ENCODE data around the gene LYRM4.

Gene LYRM4

DNA sequence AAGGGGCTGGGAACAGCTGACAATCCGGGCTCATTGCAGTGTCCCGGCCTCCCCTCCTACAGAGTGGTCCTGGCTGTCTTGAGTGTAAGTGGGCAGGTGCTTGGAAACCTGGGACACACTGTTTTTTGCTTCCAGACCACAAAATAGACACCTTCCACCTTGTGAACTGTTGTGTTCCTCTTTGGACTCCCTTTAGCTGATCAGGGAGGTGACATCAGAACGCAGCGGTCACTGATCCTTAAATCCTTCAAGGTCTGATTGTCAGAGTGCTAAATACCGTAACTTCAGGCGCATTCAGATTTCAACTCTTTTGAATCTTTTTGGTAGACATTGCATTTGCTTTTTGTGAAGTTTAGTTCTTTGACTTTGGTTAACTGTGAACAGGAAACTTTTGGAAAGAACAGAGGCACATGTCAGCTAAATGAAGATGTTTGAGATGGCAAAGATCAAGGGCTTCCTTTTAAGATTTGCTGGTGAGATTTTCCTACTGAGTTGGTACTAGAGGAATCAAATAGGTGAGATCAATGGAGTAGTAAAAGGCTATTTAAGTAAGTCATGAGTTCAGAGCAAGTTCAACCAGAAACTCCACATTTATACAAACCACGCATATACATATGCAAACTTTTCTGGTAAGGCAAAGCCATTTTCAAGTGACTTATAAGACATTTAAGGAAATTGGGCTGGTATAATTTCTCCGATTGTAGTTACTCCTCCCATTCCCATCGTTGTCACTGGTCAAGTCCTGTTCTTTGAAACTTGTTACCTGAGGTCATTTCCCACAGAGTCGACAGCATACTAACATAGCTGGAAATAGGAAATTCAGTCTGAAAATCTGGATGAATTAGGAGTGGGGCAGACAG is 169.3 kb downstream of the LYRM4 start:
- DNase-seq (ENCODE audit: low read depth), result no peak
- H3K4me3 ChIP-seq (ENCODE audit: low read depth, low read length), result no peak overlapping the region

DNA sequence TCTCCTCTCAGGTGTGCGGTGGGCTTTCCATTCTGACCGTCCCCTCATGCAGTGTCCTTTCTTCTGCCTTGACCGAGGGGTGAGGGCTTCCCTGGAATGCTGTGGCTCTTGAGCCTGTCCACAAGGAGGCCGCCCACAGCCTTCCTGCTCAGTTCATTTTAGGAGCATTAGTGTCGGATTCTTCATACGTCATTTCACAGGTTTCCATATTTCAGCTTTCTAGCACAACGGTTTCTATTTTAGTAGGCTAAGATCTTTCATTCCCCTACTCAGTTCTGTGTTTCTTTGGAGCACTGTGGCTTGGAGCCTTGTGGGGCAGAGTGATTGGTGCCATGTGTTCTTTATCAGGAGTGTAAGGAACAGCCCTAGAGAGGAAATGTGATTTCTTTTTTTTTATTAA is 170.1 kb downstream of the LYRM4 start:
- no peak overlapping the region for H3K4me3 ChIP-seq (ENCODE audit: low read depth, low read length)

DNA sequence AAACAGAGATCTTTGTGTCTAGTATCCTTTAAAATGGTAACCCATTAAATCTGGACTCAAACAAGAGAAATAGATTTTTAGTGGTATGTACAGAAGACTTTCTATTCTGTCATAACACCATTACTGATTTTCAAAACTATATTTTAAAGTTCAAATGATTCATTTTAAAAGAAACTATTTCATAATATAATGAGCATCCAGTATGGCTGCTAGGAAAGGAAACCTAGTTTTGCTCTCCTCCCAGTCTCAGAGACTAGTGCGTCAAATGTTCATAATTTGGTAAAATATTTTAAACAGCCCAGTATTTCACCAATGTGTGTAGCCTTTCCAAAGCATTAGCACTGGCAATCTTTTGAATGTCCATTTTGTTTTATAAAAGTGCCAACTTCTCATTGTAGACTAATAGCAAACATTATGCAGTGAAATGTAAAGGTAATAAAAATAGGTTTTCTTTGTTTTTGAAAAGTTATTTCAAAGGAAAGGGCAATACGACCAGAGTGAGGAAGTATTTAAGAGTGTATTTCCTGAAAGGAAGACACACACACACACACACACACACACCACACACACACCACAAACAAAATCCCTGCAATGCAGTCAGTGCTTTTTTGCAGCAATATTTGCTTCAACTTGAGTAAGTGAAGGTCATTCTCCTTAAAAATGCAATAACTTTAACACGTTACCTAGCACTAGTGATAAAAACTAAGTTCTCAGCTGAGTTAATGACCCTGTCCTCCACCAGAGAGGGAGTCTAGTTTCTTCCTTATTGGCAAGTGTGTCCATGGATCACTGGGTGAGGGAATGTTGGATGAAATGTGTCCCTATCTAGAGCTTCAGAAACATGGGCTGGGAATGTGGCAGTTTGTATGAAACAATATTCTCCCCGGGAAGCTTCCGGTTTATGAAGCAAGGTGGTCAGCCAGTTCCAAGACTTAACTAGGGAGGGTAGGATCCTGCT is 171.0 kb downstream of the LYRM4 start:
- no peak for DNase-seq (ENCODE audit: low read depth)

More for the DNA sequence above, 170.1 kb downstream of the LYRM4 start:
- no peak for DNase-seq (ENCODE audit: low read depth)

DNA sequence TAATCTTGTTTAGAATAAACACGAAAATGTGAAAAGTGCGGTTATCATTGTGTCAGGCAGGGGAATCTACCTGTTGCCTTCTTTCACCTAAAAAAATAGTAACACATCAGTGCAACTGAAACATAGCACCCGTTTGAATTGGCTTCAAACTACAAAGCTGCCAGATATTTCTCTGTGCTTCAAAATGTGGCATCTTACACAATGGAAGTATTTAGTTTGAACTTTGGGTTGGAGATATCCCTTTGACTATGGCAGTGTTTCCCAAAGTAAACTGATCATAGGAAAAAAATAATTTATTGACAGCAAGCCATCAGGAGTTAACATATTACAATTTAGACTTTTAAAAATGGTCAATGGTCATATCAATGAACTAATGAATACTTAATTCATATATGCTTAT is 172.0 kb downstream of the LYRM4 start:
- no peak for DNase-seq (ENCODE audit: low read depth)
- no peak overlapping the region for H3K4me3 ChIP-seq (ENCODE audit: low read depth, low read length)

More for the DNA sequence above, 171.0 kb downstream of the LYRM4 start:
- no peak overlapping the region for H3K4me3 ChIP-seq (ENCODE audit: low read depth, low read length)

DNA sequence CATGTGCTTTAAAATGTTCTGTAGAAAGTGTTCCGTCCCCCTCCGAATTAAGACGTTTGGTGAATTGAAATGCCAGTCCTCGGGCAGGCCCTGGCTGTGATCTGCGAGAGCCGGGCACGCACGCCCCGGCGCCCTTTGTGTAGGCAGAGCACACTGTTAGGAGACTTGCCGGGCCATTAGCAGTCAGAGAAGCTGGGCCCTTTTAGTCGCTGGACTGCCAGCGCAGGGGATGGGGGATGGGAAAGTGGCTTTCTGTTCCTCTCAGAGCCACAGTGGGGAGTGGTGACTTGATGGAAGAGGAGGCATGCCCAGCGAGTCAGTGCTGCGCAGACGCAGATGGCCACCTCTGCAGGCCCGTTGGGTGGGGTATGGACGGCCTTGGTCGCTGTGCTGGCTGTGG is 173.4 kb downstream of the LYRM4 start:
- no peak for DNase-seq (ENCODE audit: low read depth)
- no peak overlapping the region for H3K4me3 ChIP-seq (ENCODE audit: low read depth, low read length)

DNA sequence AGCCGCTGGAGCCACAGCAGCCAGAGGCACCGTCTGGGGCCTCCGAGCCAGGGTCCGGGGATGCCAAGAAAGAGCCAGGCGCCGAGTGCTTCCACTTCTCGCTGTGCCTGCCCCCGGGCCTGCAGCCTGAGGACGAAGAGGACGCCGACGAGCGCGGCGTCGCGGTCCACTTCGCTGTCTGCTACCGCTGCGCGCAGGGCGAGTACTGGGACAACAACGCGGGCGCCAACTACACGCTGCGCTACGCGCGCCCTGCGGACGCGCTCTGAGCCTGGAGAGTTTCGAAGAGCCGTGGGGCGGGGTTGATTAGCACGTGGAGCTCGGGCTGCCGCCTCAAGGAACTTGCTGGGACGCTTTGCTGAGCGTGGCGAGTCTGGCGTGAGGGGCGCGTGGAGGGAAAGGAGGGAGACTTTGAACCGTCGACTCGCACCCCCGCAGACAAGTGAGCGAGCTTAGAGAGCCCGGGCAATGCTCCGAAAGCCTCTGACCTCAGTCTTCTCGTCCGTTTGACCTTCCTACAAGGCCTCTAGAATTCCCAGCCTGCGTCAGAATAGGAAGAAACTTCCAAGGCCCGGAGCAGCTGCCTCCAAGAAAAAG is 174.4 kb downstream of the LYRM4 start:
- DNase-seq (ENCODE audit: low read depth), result no peak
- peak overlapping the region; percentile 56 for H3K4me3 ChIP-seq (ENCODE audit: low read depth, low read length)

DNA sequence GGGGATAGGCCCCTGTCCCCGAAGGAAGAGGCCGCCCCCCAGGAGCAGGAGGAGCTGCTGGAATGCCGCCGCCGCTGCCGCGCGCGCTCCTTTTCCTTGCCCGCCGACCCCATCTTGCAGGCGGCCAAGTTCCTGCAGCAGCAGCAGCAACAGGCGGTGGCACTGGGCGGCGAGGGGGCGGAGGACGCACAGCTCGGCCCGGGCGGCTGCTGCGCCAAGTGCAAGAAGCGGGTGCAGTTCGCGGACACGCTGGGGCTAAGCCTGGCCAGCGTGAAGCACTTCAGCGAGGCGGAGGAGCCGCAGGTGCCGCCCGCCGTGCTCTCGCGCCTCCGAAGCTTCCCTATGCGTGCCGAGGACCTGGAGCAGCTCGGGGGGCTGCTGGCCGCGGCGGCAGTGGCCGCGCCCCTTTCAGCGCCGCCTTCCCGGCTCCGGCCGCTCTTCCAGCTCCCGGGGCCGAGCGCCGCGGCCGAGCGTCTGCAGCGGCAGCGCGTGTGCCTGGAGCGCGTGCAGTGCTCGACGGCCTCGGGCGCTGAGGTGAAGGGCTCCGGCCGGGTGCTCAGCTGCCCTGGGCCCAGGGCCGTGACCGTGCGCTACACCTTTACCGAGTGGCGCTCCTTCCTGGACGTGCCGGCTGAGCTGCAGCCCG is 175.0 kb downstream of the LYRM4 start:
- no peak for DNase-seq (ENCODE audit: low read depth)
- peak overlapping the region; percentile 56 for H3K4me3 ChIP-seq (ENCODE audit: low read depth, low read length)

DNA sequence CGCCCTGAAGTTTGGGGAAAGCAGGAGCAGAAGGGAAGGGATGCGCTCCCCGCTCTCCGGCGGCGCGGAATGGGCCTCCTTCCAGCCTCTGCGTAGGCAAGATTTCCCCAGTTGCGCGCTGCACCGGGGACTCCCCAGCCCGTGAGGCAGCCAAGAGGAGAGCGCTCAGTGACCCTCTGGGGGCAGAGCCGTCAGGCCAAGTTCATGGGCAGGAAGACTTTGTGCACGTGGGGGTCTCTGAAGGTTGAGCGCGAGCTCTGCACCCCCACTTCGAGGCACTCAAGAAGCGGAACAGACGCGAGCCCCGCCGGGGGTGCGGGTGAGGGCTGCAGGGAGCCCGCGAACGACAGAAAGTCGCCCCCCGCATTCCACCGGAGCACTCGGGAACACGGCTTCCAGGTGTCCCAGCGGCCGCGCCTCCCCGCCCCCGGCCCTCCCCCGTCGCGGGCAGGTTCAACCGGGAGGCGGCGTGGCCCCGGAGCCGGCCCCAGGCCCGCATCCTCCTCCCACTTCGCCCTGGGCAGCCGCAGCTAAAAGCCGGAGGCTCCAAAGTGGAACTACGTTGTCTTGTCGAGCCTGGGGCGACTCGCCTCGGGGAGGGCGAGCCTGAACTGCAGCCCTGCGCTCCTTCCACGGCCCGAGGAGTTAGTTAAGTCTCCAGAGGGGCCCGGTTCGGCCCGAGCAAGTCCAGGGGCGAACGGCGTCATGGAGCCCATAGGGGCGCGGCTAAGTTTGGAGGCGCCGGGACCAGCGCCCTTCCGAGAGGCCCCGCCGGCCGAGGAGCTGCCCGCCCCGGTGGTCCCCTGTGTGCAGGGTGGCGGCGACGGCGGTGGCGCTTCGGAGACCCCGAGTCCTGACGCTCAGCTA is 175.7 kb downstream of the LYRM4 start, which contains the start of gene PPP1R3G:
Gene PPP1R3G (plus strand): TSS at position 561 of the 867 bp plus-strand sequence. CDS start 145 bp downstream, at position 706.
- DNase-seq (ENCODE audit: low read depth), result peak; percentile 36

DNA sequence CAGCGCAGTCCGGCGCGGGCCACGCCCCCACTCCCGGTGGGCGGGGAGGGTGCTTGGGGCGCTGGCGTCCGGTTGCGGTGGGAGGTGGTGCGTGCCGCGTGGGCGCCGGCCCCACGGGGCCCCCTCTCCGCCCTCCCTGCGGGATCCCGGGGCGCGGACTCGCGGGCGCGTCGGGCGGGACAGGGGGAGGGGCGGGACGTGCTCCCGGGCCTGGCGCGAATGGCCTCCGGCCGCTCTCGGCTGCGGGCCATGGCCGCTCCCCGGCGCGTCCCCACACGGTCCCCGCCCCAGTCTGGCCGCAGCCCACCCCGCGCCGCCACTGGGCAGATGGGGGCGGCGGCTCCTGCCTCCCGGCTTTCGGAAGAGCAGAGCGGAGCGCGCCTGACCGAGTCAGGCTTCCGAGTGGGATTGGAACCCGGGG is 176.4 kb downstream of the LYRM4 start:
- H3K4me3 ChIP-seq (ENCODE audit: low read depth, low read length), result peak overlapping the region; percentile 56
- DNase-seq (ENCODE audit: low read depth), result no peak

More for the DNA sequence above, 175.7 kb downstream of the LYRM4 start, which contains the start of gene PPP1R3G:
- H3K4me3 ChIP-seq (ENCODE audit: low read depth, low read length), result peak within 1 kb of the TSS; percentile 56

DNA sequence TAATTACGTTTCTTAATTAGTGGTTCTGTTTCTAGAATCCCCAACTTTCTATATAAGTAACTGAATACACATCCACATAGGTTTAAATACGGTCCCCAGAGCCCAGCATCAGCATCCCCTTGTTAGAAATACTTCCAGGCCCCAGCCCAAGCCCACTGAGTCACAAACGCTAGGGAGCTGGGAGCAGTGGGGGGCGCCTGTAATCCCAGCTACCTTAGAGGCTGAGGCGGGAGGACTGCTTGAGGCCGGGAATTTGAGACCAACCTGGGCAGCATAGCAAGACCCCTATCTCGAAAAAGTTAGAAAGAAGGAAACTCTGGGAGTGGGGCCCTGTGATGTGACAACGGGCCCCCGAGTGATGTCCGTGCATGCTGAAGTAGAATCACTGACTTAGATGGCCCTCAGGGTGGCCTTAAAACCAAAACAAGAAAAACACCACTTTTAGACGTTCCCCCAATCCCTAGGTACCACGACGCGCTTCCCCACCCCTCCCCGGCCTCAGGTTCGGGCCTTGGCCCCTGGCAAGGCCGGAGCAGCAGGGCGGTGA is 176.9 kb downstream of the LYRM4 start:
- H3K4me3 ChIP-seq (ENCODE audit: low read depth, low read length), result no peak overlapping the region
- no peak for DNase-seq (ENCODE audit: low read depth)

DNA sequence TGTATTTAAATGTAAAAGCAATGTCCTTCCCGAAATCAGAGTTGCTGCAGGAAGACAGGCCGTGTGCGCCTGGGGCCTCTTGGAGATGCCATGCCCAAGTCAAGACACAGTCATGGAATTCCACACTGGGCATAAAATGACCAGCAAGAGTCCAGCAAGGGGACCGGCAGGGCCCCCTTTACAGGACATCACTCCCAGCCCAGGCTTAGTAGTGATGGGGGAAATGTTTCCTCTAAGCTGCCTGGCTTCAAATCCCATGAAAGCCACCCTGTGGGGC is 177.5 kb downstream of the LYRM4 start:
- no peak overlapping the region for H3K4me3 ChIP-seq (ENCODE audit: low read depth, low read length)
- no peak for DNase-seq (ENCODE audit: low read depth)

DNA sequence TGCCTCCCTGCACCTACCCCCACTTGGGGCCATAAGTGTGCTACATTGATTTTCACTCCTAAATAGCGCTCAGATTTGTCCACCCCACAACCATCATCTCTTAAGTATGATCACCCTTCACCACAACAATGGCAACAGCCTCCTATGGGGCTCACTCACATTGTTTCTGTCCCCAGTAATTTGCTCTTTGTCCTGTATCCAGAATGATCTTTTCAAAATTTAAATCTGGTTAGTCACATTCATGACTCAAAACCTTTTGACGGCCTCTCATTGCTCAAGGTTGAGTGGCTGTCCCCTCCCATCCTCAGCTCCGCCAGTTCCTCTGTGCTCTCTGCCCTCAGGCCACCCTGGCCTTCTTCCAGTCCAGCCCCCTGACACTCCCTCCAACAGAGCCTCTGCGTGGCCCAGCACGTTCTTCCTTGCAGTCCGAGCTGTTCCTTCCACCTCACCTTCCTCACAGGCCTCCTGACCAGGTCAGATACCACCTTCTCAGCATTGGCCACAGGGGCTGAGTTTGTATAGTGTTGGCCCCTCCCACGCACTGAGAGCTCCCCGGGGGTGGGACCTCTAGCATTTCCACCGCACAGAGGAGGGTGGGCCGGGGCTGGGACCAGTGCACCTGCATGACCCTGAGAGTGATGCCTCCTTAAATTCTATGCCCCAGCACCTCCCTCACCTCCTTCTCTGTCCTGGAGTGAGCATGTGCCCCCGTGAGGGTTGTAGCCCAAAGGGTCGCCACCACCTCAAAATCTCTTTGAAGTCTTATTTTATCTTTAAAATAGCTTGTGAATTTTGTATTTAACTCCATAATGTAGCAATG is 178.1 kb downstream of the LYRM4 start:
- H3K4me3 ChIP-seq (ENCODE audit: low read depth, low read length), result no peak overlapping the region
- DNase-seq (ENCODE audit: low read depth), result peak; percentile 54

DNA sequence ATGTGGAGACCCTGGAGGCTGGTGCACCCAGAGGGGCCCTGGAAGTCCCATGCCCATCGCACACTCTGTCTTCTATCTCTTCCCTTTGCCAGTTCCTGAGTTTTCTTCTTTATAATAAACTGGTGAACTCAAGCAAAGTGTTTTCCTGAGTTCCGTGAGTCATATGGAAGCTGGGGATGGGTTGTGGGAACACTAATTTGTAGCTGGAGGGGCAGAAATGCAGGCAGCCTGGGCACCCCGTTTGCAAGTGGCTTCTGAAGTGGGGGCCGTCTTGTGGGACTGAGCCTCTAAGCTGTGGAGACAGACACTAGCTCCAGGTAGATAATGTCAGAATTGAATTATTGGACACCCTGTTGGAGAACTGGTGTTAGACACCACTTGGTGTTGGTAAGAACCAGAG is 178.8 kb downstream of the LYRM4 start:
- H3K4me3 ChIP-seq (ENCODE audit: low read depth, low read length), result no peak overlapping the region
- DNase-seq (ENCODE audit: low read depth), result no peak

DNA sequence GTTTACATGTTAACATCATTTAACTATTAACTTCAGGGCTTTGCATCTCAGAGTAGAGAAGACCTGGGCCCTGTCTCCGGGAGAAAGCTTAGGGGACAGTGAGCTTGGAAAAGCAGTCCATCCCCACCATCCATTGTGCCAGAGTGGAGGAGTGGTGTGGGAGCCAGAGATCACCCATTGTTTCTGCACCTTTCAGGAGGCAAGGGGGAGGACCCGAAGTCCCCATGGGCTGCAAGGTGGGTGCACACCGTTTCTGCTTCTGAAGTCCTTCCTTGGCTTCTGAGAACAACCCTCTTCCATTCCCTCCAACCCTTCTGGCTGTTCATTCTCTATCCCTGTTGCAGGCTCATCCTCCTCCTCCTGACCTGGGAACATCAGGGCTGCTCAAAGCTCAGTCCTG is 179.6 kb downstream of the LYRM4 start:
- DNase-seq (ENCODE audit: low read depth), result no peak
- no peak overlapping the region for H3K4me3 ChIP-seq (ENCODE audit: low read depth, low read length)

DNA sequence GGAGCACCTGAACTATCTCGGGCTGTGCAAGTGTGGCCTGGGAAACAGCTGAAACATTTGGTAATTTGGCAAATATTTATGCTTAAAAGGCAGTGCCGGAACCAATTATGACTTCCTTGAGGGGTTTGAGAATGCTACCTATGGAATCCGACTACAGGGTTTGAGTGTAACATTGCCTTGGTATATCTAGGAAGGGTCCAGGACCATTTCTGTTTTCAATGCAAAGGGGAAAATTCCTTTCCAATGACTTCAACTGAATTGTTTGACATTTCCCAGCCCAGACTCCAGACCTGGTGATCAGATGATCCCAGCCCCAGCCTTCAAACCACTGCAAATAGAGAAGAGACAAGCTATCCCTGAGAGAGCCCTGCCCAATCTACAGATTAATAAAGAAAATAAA is 180.2 kb downstream of the LYRM4 start:
- DNase-seq (ENCODE audit: low read depth), result no peak
- H3K4me3 ChIP-seq (ENCODE audit: low read depth, low read length), result no peak overlapping the region

DNA sequence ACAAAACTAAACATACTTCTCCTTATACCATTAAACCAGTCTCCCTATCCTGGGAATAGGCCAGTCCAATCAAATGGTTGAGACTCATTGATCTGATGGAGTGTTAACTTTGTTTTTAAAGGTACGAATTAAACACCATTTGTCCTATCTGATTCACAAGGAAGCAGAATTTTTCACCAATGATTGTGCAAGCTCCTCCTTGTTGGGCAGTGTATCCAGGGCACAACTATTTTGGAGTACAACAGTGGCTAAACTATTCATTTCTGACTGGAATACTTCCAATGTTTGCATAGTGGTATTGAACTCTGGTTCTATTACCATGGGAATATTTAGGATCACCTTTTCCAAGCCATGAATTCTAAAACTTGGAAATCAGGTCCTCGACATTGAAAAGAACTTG is 181.1 kb downstream of the LYRM4 start:
- no peak overlapping the region for H3K4me3 ChIP-seq (ENCODE audit: low read depth, low read length)

DNA sequence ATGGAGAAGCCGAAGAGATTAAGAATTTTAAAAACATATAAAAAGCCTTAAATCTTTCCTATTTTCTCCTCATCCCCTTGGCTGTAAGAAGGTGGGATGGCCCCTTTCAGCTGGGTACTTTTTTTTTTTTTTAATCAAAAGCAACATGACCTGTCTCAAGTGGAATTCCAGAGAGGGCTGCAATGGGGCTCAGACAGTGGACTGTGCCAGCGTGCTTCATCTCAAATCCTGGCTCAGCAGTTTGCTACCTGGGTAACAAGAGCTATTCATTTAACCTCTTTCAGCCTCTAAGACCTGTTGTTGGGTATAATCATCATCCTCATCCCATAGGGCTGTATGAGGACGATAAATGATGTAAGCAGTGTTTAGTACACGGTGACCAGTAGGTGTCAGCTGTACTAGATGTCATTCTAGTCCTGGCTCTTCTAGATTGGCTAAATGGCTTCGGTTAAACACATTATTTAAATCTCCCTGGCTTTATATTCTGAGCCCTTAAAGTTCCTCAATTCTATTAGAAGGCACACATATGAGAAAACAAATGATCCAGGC is 182.6 kb downstream of the LYRM4 start:
- DNase-seq (ENCODE audit: low read depth), result no peak
- H3K4me3 ChIP-seq (ENCODE audit: low read depth, low read length), result no peak overlapping the region

More for the DNA sequence above, 181.1 kb downstream of the LYRM4 start:
- DNase-seq (ENCODE audit: low read depth), result no peak
